GM19438 (cell line): ENCODE data around the gene LRIT1.
A peak's percentile ranks its signal among the peaks of the same experiment; 100 is the strongest.

ENCODE experiments used
- ATAC-seq: cut with Tn5 transposase; IDR thresholded peaks from one replicate; pipeline ENCODE4 v1.9.1; 2021; ENCODE audit warnings: low read depth; ENCODE audit not compliant: unreplicated experiment

LRIT1 gene

GRCh38 chr10:84217746-84218145 lies 23.6 kb downstream of the LRIT1 start:
- no peak for ATAC-seq

- no peak for ATAC-seq
Observed at GRCh38 chr10:84216834-84217233, 24.5 kb downstream of the LRIT1 start.

- peak; percentile 78 for ATAC-seq
Observed at GRCh38 chr10:84214612-84215235, 26.6 kb downstream of the LRIT1 start.

- peak; percentile 32 for ATAC-seq
Observed at GRCh38 chr10:84214046-84214572, 27.2 kb downstream of the LRIT1 start.

- no peak for ATAC-seq
Observed at GRCh38 chr10:84213076-84213475, 28.3 kb downstream of the LRIT1 start.

- ATAC-seq = no peak
Observed at GRCh38 chr10:84212014-84212413, 29.3 kb downstream of the LRIT1 start.

GRCh38 chr10:84211566-84211965 lies 29.8 kb downstream of the LRIT1 start:
- no peak for ATAC-seq

- no peak for ATAC-seq
Observed at GRCh38 chr10:84208023-84208422, 33.3 kb downstream of the LRIT1 start.

- ATAC-seq = no peak
Observed at GRCh38 chr10:84205853-84206525, 35.4 kb downstream of the LRIT1 start.

- peak; percentile 62 for ATAC-seq
Observed at GRCh38 chr10:84205049-84205852, 36.1 kb downstream of the LRIT1 start.

- no peak for ATAC-seq
Observed at GRCh38 chr10:84204610-84205009, 36.7 kb downstream of the LRIT1 start.

GRCh38 chr10:84204122-84204521 lies 37.2 kb downstream of the LRIT1 start:
- ATAC-seq = peak; percentile 81

GRCh38 chr10:84202349-84202748 lies 39.0 kb downstream of the LRIT1 start:
- ATAC-seq = no peak

GRCh38 chr10:84201682-84202081 lies 39.7 kb downstream of the LRIT1 start:
- no peak for ATAC-seq

GRCh38 chr10:84201244-84201606 lies 40.1 kb downstream of the LRIT1 start:
- no peak for ATAC-seq

GRCh38 chr10:84200537-84201243 lies 40.7 kb downstream of the LRIT1 start:
- no peak for ATAC-seq

- ATAC-seq = no peak
Observed at GRCh38 chr10:84198206-84198915, 43.0 kb downstream of the LRIT1 start.

GRCh38 chr10:84197643-84198042 lies 43.7 kb downstream of the LRIT1 start:
- no peak for ATAC-seq

- no peak for ATAC-seq
Observed at GRCh38 chr10:84196941-84197340, 44.4 kb downstream of the LRIT1 start.

GRCh38 chr10:84196083-84196482 lies 45.3 kb downstream of the LRIT1 start:
- ATAC-seq = no peak
